Retinal pigment epithelial cell (primary cell): ENCODE measurements around the gene FOSL1.

Experiments
- DNase-seq: peaks from one replicate; pipeline ENCODE4 v3.0.0-alpha.2; 2010; ENCODE audit warnings: low read depth
- H3K4me3 ChIP-seq: 2 replicates; pipeline ENCODE4 v1.5.1; 2011; ENCODE audit warnings: mild to moderate bottlenecking, low read length, control low read depth, moderate library complexity
- CTCF ChIP-seq: conservative IDR thresholded peaks from 2 replicates; pipeline ENCODE4 v1.5.1; 2011; ENCODE audit warnings: low read depth, low read length, control low read depth, inconsistent platforms

FOSL1 gene

DNA sequence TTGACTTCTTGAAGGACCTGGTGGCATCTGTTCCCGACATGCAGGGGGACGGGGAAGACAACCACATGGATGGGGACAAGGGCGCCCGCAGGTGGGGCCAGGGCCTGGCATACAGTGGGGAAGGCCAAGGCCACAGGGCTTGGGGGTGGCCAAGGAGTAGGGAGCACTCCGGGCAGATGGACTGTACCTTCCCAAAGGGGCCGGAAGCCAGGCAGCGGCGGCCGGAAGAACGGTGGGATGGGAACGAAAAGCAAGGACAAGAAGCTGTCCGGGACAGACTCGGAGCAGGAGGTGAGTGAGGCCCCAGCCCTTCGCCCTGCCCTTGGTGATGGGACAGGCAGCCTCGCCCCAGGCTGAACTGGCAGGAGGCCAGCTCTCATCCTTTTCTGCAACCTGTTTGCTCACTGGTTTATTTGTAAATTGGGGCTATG is 20.2 kb upstream of the FOSL1 start:
- H3K4me3 ChIP-seq, result peak overlapping the region; percentile 76
- DNase-seq, result no peak
- no peak for TF ChIP-seq CTCF

GRCh38 chr11:65919573-65920371 is 19.6 kb upstream of the FOSL1 start:
- peak overlapping the region; percentile 76 for H3K4me3 ChIP-seq
- TF ChIP-seq CTCF, result no peak
- DNase-seq, result no peak

DNA sequence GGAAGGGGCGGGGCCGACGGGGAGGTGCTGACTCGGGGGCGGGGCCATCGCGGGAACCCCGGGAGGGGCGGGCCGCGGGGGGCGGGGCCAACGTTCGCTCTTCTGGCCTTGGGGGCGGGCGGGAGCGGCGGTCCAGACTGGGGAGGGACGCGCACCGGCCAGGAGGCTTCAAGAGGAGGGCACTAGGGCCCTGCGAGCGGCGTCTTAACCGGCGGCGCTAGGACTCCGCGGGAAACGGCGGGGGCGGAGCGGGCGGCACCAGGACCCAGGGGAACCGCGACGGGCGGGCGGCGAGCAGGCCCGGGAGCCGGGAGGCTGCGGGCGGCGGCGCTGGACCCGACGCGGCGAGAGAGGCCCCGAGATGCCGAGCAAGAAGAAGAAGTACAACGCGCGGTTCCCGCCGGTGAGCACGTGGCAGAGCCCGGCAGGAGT is 19.0 kb upstream of the FOSL1 start, which contains the start of gene DRAP1:
Gene DRAP1, plus strand, starts transcription at position 286 of the 432 bp plus-strand sequence. Its CDS starts 76 bp downstream, at position 362.
- no peak for TF ChIP-seq CTCF
- H3K4me3 ChIP-seq, result peak within 1 kb of the TSS; percentile 84
- peak; percentile 91 for DNase-seq

- TF ChIP-seq CTCF, result no peak
- no peak for DNase-seq
- peak within 1 kb of the TSS; percentile 84 for H3K4me3 ChIP-seq
Observed at GRCh38 chr11:65918211-65919140, 18.3 kb upstream of the FOSL1 start, which contains the start of gene C11orf68. Gene C11orf68 (minus strand): TSS chr11:65919062. CDS start chr11:65919031, 31 bp downstream.

DNA sequence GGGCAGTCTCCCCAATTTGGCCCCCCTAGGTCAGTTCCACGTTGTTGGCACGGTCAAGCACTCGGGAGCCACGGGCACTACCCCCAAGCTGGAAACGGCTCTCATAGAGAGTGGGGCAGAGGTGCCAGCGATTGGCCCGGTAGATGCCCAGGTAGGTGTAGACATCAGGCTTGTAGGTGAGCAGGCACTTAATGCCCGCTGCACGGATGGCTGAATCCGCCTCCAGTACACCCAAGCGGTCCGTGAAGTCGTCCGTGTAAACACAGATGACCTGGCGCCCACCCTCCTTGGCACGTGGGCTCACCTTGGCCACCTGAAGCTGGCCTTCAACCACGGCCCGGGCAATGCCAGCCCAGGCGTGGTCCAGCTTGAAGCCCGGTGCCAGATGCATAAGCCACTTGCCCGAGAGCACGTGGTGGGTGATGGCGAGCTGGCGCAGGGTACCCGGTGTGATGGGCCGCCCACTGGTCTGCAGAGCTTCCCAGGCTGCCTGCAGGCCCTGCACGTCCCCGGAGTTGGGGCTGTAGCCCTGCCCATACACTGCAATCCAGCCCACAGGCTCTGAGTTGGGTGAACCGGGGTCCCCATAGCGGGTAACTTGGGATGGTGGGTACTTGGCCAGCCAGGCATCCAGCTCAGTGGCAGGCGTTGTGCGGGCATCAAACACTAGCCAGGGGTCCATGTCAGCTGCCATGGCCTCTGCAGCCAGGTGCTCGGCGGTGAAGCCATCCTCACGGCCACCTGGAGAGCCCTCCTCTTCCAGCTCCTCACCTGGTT is 17.4 kb upstream of the FOSL1 start:
- peak overlapping the region; percentile 84 for H3K4me3 ChIP-seq
- no peak for DNase-seq
- no peak for TF ChIP-seq CTCF

DNA sequence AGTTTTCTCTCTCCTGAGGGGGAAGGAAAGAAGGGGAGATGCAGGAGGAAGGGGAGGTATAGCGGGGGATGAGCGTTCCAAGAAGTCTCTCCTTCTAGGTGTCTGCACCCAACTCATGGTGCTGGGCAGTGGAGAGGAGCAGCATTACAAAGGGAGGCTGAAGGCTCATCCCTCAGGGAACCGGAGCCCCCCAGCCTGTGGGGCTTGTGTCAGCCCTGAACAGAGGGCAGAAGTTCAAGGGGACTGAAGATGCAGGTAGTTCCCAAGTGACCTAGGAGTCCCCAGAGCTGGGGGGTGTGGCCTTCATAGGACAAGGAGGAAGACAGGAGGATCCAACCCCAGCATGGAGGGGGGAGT is 16.9 kb upstream of the FOSL1 start:
- no peak overlapping the region for H3K4me3 ChIP-seq
- no peak for TF ChIP-seq CTCF
- DNase-seq, result no peak
